ENCODE results near the gene SBNO2.

Gene SBNO2

DNA sequence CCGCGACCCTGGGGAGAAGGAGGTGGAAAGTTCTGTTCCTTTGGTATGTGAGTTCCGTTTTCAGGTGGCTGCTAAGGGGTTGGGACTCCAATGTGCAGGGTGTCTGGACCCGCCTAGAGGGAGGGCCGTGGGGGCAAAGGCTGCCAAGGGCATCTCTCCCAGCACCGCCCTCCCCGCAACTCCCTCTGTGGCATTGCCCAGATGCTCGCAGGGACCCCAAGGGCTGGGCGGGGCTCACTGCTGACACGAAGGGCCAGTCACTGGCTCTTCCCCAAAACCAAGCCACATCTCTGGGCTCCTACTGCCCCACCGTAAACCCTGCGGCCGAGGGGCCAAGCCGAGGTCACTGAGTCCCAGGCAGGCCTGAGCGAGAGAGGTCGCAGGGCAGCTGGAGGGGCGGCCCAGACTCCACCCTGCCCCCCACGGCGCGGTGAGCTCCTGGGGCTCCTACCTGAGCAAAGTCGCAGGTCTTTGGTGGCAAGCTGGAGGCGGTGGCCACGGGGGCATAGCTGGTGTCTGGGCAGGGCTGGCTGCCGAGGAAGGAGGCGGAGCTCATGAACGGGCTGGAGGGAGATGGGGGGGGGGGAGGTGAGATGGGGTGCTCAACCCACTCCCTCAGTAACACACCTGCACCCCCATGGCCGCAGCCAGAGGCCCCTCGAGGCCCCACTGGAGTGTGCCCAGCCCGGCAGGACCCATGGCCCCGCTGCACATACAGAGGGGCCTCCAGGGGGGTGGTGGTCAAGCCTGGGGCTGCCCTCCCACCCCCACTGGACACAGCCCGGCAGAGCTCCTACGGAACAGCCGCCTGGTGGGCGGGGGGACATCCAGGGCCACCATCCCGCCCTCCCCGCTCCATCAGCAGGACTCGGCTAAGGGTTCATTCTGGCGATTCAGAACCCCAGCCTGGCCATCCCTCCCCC is 26.9 kb downstream of the SBNO2 start:
- H3K4me3 ChIP-seq (ENCODE audit: low read length): no peak overlapping the region
- TF ChIP-seq, protein P1, sequence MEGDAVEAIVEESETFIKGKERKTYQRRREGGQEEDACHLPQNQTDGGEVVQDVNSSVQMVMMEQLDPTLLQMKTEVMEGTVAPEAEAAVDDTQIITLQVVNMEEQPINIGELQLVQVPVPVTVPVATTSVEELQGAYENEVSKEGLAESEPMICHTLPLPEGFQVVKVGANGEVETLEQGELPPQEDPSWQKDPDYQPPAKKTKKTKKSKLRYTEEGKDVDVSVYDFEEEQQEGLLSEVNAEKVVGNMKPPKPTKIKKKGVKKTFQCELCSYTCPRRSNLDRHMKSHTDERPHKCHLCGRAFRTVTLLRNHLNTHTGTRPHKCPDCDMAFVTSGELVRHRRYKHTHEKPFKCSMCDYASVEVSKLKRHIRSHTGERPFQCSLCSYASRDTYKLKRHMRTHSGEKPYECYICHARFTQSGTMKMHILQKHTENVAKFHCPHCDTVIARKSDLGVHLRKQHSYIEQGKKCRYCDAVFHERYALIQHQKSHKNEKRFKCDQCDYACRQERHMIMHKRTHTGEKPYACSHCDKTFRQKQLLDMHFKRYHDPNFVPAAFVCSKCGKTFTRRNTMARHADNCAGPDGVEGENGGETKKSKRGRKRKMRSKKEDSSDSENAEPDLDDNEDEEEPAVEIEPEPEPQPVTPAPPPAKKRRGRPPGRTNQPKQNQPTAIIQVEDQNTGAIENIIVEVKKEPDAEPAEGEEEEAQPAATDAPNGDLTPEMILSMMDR (conservative IDR thresholded peaks at IDR 0.05; ENCODE audit: low read depth, low read length): no peak
- DNase-seq (ENCODE audit: low read depth): no peak

DNA sequence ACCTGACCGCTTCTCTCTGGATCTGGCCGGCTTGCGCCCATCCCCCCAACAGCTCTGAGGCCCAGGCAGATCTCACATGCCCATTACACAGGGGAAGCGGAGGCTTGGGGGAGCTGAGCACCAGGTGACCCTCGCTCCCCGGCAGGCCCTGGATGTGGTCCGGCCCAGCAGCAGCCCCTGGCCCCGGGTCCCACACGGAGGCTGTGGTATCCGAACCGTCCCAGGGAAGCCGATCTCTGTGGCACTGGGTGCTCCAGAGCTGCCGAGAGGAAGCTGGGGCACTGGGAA is 27.7 kb downstream of the SBNO2 start:
- no peak for DNase-seq (ENCODE audit: low read depth)
- no peak overlapping the region for H3K4me3 ChIP-seq (ENCODE audit: low read length)
- TF ChIP-seq, protein P1 (conservative IDR thresholded peaks at IDR 0.05; ENCODE audit: low read depth, low read length): no peak

DNA sequence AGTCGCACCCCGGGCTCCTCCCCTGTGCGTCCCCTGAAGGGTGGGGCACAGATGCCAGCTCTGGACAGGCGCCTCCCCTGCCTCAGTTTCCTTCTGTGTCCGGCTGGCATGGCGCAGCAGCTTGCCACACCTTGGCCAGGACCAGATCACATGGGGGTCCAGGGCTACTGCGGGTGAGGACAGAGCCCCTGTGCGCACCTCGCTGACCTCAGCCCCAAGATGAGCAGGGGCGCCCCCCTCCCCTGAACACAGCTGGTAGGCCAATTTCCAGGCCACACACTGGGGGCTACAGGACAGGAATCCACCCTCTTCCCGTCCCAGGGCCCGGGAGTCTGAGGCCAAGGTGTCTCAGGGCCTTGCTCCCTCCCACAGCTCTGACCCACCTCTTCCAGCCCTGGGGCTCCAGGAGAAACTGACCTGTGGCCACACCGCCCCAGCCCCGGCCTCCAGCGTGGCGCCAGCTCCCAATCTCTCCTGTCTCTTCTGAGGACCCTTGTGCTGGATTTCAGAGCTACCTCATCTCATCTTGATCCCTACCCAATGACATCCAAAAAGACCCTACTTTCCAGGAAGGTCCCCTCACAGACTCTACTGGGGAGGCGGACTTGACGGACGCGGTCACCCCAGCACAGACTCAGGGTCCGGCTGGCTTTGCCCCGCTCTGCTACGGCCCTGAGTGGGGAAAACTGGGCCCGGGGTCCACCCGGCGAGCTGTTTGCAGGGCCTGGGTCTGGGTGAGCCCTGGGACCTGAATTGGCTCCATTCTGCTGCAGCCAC is 28.2 kb downstream of the SBNO2 start:
- TF ChIP-seq, protein P1 (conservative IDR thresholded peaks at IDR 0.05; ENCODE audit: low read depth, low read length): no peak
- H3K4me3 ChIP-seq (ENCODE audit: low read length): no peak overlapping the region
- no peak for DNase-seq (ENCODE audit: low read depth)

DNA sequence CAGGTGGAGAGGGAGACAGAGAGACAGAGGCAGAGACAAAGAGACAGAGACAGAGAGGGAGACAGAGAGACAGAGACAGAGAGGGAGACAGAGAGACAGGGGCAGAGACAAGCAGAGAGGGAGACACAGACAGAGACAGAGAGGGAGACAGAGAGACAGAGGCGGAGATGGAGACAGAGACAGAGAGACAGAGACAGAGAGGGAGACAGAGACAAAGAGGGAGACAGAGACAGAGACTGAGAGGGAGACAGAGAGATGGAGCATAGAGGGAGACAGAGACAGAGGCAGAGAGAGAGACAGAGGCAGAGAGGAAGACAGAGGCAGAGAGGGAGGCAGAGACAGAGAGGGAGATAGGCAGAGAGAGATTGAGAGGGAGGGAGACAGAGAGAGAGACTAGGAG is 29.3 kb downstream of the SBNO2 start:
- DNase-seq (ENCODE audit: low read depth): no peak
- H3K4me3 ChIP-seq (ENCODE audit: low read length): no peak overlapping the region
- TF ChIP-seq, protein P1 (conservative IDR thresholded peaks at IDR 0.05; ENCODE audit: low read depth, low read length): no peak

DNA sequence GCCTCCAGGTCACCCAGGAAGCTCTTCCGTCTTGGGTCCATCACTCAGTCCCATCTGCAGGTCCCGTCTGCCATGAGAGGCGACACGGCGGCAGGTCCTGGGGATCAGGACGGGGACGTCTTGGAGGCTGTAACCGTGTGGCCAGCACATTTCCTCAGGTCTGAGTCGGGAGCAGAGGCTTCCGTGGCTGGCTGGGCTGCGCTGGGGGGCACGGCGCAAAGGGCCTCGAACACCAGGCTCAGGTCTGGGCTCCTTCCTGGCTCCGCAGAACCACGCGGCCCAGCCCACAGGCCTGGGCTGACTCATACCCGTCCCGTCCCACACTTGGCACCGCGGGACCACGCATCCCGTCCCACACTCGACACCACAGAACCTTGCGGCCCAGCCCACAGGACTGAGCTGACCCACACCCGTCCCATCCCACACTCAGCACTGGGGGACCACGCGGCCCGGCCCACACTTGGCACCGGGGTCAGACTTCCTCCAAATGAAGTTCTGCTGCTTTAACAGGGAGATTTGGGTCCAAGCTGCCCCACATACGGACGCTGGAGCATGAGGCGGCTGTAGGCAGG is 30.2 kb downstream of the SBNO2 start:
- no peak overlapping the region for H3K4me3 ChIP-seq (ENCODE audit: low read length)
- TF ChIP-seq, protein P1 (conservative IDR thresholded peaks at IDR 0.05; ENCODE audit: low read depth, low read length): no peak
- no peak for DNase-seq (ENCODE audit: low read depth)

DNA sequence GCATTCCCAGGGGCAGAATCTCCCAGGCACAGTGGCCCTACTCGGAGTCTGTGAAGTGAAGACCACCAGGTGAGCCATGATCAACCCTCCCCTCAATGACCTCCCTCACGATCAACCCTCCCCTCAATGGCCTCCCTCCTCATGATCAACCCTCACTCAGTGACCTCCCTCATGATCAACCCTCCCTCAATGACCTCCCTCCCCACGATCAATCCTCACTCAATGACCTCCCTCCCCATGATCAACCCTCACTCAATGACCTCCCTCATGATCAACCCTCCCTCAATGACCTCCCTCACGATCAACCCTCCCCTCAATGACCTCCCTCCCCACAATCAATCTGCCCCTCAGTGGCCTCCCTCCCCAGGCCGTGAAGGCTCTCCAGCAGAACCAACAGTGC is 32.1 kb downstream of the SBNO2 start:
- DNase-seq (ENCODE audit: low read depth): no peak
- H3K4me3 ChIP-seq (ENCODE audit: low read length): no peak overlapping the region
- TF ChIP-seq, protein P1 (conservative IDR thresholded peaks at IDR 0.05; ENCODE audit: low read depth, low read length): no peak

Measured in retinal pigment epithelial cell (primary cell).